ENCODE results near the gene COP1.
"Not testable (repeated sequence)": the region's sequence is repeated elsewhere in the genome, so short reads cannot be mapped to it uniquely, and the experiment has no call there.

COP1 gene

GRCh38 chr1:176032040-176032645 is 174.9 kb downstream of the COP1 start:
- DNase-seq, result no peak

- DNase-seq, result no peak
Measured at GRCh38 chr1:176029609-176030008, 177.5 kb downstream of the COP1 start.

GRCh38 chr1:176029155-176029554 is 177.9 kb downstream of the COP1 start:
- DNase-seq, result no peak

- not testable (repeated sequence) for DNase-seq
Measured at GRCh38 chr1:176027934-176028333, 179.2 kb downstream of the COP1 start.

- DNase-seq, result no peak
Measured at GRCh38 chr1:176022574-176022973, 184.5 kb downstream of the COP1 start.

- DNase-seq, result no peak
Measured at GRCh38 chr1:176017722-176018121, 189.4 kb downstream of the COP1 start.

GRCh38 chr1:176009951-176010350 is 197.1 kb downstream of the COP1 start:
- no peak for DNase-seq

- DNase-seq, result not testable (repeated sequence)
Measured at GRCh38 chr1:176007756-176008389, 199.2 kb downstream of the COP1 start.

GRCh38 chr1:175994660-175995059 is 212.4 kb downstream of the COP1 start:
- not testable (repeated sequence) for DNase-seq

- not testable (repeated sequence) for DNase-seq
Measured at GRCh38 chr1:175992825-175993224, 214.3 kb downstream of the COP1 start.

- not testable (repeated sequence) for DNase-seq
Measured at GRCh38 chr1:175992202-175992601, 214.9 kb downstream of the COP1 start.

GRCh38 chr1:175984813-175985212 is 222.3 kb downstream of the COP1 start:
- no peak for DNase-seq

- DNase-seq, result no peak
Measured at GRCh38 chr1:175984057-175984812, 222.9 kb downstream of the COP1 start.

GRCh38 chr1:175983363-175983762 is 223.7 kb downstream of the COP1 start:
- DNase-seq, result not testable (repeated sequence)

- DNase-seq, result no peak
Measured at GRCh38 chr1:175981128-175981527, 226.0 kb downstream of the COP1 start.

- no peak for DNase-seq
Measured at GRCh38 chr1:175978926-175979325, 228.2 kb downstream of the COP1 start.

- DNase-seq, result no peak
Measured at GRCh38 chr1:175978476-175978875, 228.6 kb downstream of the COP1 start.

GRCh38 chr1:175976865-175977642 is 230.0 kb downstream of the COP1 start:
- no peak for DNase-seq

GRCh38 chr1:175969231-175969630 is 237.9 kb downstream of the COP1 start:
- DNase-seq, result no peak

- DNase-seq, result no peak
Measured at GRCh38 chr1:175968486-175969172, 238.5 kb downstream of the COP1 start.

- DNase-seq, result no peak
Measured at GRCh38 chr1:175963740-175964139, 243.3 kb downstream of the COP1 start.

GRCh38 chr1:175960169-175960568 is 246.9 kb downstream of the COP1 start:
- DNase-seq, result no peak

- no peak for DNase-seq
Measured at GRCh38 chr1:175951627-175952026, 255.5 kb downstream of the COP1 start.
